GM18907 (cell line): Measurements from ENCODE around the gene MCEMP1.
"Not testable (repeated sequence)": the region's sequence is repeated elsewhere in the genome, so short reads cannot be mapped to it uniquely, and the experiment has no call there.

Experiments
- ATAC-seq: cut with Tn5 transposase; IDR thresholded peaks from one replicate; pipeline ENCODE4 v1.9.1; 2021; ENCODE audit warnings: mild to moderate bottlenecking, moderate library complexity; ENCODE audit not compliant: unreplicated experiment

Gene MCEMP1

DNA sequence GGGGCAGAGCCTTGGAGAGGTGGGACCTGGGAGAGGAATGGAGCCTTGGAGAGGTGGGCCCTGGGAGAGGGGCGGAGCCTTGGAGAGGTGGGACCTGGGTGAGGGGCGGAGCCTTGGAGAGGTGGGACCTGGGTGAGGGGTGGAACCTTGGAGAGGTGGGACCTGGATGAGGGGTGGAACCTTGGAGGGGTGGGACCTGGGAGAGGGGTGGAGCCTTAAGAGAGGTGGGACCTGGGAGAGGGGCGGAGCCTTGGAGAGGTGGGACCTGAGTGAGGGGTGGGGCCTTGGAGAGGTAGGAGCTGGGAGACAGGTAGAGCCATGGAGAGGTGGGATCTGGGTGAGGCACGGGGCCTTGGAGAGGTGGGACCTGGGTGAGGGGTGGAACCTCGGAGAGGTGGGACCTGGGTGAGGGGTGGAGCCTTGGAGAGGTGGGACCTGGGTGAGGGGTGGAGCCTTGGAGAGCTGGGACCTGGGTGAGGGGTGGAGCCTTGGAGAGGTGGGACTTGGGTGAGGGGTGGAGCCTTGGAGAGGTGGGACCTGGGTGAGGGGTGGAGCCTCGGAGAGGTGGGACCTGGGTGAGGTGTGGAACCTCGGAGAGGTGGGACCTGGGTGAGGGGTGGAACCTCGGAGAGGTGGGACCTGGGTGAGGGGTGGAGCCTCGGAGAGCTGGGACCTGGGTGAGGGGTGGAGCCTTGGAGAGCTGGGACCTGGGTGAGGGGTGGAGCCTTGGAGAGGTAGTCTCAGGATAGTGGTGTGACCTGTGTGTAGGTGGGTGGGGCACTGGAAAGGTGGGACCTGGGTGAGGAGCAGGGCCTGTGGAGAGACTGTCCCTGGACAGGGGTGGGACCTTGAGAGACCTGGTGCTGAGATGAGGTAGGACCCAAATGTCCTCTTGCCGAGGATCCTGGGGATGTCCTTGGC, 33.0 kb upstream of the MCEMP1 start:
- not testable (repeated sequence) for ATAC-seq

DNA sequence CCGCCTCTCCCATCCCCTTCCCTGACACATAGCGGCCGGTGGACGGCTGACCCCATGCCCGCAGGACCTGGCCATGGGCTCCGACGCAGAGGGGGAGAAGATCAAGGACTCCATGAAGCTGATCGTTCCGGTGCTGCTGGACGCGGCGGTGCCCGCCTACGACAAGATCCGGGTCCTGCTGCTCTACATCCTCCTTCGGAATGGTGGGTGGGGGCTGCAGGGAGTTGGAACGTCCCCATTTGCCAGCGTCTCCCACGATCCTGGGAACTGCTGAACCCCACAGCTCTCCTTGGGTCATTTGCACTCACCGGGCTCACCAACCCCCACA, 32.4 kb upstream of the MCEMP1 start:
- ATAC-seq = no peak

DNA sequence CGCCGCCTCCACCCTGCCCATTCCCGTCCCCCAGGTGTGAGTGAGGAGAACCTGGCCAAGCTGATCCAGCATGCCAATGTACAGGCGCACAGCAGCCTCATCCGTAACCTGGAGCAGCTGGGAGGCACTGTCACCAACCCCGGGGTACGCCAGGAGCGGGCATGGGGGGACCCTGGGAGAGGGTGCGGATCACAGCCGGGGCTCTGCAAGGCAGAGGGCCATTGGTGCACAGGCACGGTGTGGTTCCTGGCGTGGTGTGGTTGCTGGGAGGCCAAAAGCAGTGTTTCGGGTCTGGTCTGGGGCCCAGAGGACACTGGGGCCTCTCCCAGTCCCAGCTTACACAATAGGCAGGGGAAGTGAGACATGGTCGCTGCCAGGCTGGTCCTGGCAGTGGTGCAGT, 31.7 kb upstream of the MCEMP1 start:
- ATAC-seq = no peak

DNA sequence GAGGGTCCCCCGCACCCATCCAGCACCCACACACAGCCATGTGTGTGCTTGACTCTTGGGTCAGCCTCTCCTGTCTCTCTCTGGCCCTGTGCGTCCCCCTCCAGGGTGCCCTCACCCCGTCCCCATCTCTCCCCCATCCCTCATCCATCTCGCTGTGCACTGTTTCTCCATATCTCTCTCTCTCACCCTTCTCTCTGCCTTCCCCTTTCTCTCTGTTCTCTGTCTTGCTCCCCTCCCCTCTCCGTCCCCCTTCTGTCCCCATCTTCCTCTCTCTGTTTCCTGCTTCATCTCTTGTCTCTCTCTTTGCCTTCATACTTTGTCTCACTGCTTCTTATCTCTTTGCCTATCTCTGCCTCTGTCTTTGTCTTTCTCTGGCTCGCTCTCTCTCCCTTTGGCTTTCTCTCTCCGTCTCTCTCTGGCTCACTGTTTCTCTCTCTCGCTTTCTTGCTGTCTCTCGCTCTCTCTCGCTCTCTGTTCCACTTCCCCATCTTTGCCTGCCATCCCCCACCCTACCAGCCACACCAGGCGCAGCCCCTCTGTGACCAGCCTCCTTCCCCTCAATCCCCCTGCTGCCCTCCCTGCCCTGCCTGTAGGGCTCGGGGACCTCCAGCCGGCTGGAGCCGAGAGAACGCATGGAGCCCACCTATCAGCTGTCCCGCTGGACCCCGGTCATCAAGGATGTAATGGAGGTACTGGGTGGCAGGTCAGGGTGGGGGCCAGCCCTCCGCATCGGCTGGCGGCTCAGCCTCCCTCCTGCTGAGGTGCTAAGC, 31.0 kb upstream of the MCEMP1 start:
- ATAC-seq = no peak

DNA sequence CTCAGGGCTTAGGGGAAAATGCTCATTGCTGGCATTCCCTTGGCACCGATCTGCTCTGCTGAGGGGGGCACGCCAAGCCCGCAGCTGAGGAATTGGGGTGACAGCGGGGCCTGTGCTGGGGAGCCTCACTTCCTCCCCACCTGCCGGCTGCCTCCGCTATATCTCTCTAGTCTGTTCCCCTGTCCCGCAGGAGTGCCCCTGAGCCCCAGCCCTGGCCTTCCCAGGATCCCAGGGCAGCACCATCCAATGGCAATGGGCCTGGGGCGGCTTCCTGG, 30.5 kb upstream of the MCEMP1 start:
- no peak for ATAC-seq

DNA sequence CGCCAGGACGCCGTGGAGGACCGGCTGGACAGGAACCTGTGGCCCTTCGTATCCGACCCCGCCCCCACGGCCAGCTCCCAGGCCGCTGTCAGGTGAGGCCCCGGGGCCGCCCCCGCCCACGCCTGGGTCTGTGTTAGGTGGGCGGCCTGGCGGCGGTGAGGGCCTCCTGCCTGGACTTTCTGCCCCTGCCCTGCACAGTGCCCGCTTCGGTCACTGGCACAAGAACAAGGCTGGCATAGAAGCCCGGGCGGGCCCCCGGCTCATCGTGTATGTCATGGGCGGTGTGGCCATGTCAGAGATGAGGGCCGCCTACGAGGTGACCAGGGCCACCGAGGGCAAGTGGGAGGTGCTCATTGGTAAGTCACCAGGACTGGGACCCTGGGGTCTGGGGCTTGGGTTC, 29.7 kb upstream of the MCEMP1 start:
- ATAC-seq = no peak

DNA sequence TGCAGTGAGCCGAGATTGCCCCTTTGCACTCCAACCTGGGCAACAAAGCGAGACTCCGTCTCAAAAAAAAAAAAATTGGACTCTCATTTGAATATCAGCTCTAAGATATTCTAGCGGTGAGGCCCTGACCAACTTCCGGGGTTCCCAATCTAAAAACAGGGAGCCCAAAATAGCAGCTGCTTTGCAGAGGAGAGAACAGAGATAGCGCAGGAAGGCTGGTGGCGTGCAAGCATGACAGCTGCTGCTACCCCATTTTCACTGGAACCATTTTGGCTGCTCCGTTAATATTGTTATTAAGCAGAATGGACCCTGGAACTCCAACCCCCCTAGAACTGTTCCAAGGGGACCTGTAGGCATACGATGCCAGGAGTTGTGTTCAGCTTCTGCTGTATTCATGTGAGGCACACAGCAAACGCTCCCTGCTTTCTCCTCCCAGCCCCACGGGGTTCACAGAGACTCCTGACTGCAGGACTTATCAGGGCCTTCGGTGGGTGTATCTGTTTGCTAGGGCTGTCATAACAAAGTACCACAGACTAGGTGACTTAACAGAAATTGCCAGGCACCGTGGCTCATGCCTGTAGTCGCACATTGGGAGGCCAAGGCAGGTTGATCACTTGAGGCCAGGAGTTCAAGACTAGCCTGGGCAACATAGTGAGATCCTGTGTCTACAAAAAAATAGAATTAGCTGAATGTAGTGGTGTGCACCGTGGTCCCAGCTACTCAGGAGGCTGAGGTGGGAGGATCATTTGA, 28.4 kb upstream of the MCEMP1 start:
- ATAC-seq = no peak

DNA sequence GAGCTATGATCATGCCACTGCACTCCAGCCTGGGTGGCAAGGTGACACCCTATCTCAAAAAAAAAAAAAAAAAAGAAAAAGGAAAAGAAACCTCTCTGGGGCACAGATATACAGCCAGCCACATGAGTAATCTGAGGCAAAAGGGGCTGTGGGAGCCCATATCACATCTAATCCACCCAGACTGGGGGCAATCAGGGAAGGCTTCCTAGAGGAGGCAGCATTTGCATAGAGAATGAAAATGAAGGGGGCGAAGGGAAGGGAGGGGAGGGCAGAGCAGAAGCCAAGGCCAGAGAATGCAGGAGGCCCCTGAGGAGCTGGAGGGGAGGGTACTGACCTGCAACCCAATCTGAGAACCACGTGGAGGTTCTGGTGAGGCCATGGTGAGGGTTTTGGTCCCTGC, 26.7 kb upstream of the MCEMP1 start:
- ATAC-seq = no peak

DNA sequence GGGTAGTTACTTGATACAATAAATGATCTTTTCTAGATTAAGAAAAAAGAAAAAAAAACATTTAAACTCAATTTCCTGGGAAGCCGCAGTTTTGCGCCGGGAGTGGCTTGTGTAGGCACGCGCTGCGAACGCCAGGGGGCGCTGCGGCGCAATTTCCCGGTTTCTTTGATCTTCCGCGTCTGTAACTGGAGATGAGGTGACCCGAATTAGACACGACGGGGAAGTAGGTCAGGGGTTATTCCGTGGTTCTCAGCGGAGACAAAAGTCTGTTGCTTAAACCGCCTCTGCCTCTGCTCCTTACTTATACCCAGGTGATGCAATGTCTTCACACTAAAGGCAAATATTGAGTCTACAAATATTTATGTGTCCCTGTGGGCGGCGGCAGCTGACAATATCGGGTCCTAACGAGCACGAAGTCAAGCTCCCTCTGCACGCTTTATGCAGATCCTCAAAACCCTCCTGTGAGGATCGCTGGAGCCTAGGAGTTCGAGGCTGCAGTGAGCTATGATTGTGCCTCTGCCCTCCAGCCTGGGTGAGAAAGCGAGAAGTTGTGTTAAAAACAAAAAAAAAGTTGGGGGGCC, 24.7 kb upstream of the MCEMP1 start:
- no peak for ATAC-seq

DNA sequence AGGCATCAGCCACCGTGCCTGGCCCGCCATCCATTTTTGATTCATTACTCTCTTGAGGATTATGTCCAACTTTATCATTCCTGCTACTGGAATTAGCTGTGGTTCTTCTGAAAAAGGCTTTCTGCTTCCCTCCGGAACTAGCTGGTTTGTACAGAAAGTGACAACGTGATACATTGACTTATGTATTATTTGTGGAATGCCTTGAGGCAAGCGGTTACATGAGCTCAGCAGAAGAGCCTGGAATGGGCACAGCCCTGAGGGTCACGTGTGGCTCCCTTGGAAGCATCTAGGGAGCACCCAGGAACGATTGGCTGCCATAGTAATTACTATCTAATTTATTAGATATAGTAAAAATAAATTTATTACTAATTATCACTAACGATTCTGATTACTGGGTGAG, 22.5 kb upstream of the MCEMP1 start:
- ATAC-seq = no peak

DNA sequence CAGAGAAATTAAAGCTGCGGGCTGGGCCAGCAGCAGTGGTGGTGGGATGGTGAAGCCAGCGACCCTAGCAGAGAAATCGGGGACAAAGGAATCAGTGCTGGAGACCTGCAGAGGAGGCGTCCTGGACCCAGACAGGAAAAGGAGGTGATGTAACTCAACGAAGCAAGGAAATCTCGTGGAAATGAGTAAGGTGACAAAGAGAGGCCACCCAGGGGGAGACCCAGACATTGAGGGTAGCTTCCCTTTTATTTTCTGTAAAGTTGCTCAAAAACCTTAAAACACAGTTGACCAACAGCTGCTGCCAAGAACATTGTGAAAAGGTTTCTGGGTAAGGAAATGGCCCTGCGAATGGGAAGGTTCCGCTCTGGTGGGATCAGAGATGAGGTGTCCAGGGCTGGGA, 21.3 kb upstream of the MCEMP1 start:
- ATAC-seq = no peak

DNA sequence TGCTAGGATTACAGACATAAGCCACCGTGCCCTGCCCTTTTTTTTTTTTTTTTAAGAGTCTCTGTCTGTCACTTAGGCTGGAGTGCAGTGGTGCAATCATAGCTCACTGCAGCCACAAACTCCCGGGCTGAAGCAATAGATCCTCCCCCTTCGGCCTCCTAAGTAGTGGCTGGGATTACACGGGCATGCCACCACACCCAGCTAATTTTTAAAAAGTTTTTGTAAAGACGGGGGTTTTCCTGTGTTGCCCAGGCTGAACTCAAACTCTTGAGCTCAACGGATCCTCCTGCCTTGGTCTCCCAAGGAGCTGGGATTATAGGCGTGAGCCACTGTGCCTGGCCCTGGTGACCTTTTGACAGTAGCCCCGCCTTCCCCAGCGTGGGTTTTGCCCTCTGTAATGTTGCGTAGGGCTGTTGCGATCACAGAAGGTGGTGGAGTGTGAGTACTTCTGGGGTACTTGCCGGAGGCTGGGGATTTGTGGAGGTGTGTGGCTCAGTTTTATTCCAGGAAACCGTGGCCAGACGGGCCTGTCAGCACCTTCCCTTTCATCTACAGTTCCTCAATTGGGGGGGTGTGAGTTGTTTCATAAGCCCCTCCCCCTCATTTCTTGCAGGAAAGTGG, 19.6 kb upstream of the MCEMP1 start:
- no peak for ATAC-seq

DNA sequence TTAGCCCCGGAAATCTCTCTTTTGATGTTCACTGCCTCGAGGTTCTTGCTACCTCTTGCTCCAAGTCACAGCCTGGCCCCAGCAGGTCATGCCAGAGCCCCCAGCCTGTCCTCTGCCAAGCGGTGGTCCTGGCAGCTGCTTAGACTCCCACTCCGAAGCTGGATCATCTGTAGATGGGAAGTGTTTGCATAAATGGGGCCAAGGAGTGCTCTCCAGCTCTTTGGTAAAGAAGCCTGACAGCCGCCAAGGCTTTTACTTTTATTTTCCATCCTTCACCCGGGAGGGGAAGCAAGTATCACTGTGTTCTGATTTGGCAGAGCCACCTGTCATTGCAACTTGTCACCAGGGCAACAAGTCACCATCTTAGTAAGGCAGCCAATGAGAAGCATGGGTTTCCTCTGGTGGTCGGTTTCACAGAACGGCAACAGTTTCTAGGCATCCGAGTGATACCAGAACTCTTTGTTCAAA, 18.6 kb upstream of the MCEMP1 start:
- ATAC-seq = peak; percentile 65

DNA sequence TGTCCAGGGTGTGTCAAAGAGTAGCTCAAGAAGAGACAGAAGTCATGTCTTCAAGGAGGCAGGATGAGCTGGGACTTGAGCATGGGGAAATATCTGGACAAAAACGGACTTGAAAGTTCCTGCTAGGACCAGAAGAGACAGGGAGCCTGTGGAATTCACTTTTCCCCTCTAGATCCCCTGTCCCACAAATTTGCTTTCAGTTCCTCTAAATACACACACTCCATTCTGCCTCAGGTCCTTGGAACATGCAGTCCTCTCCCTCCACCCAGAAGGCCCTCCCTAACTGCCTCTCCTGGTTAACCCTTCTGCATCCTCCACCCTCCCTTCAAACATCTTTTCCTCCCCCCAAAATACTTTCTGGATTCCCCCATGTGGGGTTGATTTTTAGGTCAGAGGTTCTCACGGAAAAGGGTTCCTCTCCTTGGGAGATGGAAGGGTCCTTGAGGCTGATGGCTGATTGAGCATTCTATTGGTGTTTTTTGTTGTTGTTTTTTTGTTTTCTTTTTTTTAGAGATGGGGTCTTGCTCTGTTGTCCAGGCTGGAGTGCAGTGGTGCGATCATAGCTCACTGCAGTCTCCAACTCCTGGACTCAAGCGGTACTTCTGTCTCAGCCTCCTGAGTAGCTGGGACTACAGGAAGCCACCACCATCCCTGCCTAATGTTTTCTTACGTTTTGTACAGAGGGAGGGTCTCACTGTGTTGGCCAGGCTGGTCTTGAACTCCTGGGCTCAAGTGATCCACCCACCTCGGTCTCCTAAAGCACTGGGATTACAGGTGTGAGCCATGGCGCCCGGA, 14.9 kb upstream of the MCEMP1 start:
- no peak for ATAC-seq

DNA sequence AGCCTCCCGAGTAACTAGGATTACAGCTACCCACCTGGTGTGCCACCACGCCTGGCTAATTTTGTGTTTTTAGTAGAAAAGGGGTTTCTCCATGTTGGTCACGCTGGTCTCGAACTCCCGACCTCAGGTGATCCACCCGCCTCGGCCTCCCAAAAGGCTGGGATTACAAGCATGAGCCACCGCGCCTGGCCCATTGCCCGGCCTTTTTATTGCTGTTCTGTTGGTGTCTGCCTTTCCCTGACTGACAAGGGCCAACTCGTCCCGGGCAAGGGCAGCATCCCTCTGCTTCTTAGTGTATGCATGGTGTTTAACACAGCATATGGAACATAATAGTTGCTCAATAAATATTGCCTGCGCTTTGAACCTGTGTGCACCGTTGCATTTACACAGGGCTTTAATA, 14.2 kb upstream of the MCEMP1 start:
- no peak for ATAC-seq

DNA sequence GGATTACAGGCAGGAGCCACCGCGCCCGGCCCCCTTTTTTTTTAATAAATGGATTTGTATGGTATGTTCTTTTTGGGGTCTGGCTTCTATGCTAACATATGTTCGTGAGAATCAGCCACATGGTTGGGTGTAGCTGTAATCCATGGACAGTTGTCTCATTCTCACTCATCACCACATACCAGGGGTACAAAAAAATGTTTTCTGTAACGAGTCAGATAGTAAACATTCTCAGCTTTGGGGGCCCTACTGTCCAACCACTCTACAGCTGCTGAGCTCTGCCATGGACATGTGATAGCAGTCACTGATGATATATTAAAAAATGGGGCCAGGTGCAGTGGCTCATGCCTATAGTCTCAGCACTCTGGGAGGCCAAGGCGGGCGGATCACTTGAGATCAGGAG, 13.2 kb upstream of the MCEMP1 start:
- ATAC-seq = no peak

DNA sequence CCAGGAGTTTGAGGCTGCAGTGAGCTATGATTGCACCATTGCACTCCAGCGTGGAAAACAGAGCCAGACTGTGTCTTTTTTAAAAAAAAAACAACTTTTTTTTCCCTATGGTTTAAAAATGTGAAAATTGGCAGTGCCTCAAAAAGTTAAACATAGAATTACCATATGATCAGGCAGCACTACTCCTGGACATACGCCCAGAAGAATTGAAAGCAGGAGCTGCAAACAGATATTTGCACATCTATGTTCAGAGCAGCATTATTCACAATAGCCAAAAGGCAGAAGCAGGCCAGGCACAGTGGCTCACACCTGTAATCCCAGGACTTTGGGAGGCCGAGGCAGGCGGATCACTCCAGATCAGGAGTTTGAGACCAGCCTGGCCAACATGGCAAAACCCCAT, 11.8 kb upstream of the MCEMP1 start:
- ATAC-seq = no peak

DNA sequence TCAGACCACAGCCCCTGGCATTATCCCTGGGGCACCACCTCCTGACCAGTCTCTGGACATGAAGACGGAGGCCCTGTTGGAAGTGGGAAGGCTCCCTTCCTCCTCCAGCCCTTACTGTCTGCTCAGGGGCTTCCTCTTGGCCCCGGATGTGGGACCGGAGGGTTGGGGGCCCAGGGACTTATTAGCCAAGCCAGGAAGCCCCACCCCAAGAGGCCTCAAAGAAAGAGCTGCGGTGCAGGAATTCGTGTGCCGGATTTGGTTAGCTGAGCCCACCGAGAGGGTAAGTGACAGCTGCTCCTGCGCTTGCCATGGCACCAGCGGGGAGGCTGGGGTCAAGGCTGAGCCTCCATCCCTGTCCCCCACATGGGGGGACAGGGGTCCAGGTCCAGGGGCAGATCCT, 8.0 kb upstream of the MCEMP1 start, which contains the start of gene RETN:
Gene RETN, plus strand, starts transcription at position 208 of the 400 bp plus-strand sequence. CDS start 278 bp downstream, outside the sequence.
- ATAC-seq = no peak

DNA sequence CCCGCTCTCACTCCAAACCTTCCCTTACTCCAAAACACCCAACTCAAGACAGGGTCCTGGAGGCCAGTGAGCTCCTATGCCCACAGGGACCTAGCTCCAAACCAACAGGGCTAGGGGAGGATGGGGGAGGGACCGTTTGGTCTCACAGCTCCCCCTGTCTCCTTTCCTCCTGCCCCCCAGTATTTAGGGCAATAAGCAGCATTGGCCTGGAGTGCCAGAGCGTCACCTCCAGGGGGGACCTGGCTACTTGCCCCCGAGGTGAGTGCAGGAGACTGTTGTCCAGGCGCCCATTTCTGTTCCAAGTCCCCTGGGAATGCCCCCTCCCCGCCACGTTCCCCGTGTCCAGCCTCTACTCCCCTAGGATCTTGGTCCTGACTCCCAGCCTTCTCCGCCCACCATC, 7.2 kb upstream of the MCEMP1 start:
- no peak for ATAC-seq

DNA sequence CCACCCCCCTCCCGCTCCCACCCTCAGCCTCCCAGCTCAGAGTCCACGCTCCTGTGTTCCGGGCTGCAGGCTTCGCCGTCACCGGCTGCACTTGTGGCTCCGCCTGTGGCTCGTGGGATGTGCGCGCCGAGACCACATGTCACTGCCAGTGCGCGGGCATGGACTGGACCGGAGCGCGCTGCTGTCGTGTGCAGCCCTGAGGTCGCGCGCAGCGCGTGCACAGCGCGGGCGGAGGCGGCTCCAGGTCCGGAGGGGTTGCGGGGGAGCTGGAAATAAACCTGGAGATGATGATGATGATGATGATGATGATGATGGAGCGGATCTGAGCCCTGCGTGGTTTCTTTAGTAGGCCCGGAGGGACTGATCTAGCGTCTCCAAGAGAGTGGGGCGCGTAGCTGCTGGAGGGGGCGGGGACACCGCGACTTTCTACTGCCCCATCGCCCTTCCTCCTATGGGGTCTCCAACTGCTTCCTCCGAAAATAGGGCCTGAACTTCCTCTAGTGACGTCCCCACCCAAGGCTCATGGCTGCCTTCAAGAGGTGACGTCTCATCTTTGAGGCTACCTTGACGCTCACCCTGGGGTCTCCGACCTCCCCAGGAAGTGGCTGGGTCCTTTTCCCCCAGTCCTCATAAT, 6.6 kb upstream of the MCEMP1 start:
- no peak for ATAC-seq
